Cardiac fibroblast (primary cell): Measurements from ENCODE around the gene RFX1.

Experiments used
- DNase-seq, 2 donors: peaks; one replicate each; pipeline versions ENCODE4 v3.0.0 to v3.0.0-alpha.2; 2010; ENCODE audit warnings: low read depth in 2 of 2
- H3K4me3 ChIP-seq, 2 donors: replicated peaks in 1 of 2; 1 replicate in 1 of 2; 2 replicates in 1 of 2; pipeline ENCODE4 v1.5.1; 2011; ENCODE audit warnings: low read depth in 2 of 2, low read length in 2 of 2, mild to moderate bottlenecking in 2 of 2, moderate library complexity in 1 of 2
- CTCF ChIP-seq: IDR thresholded peaks from one replicate; pipeline ENCODE4 v1.5.1; 2011; ENCODE audit warnings: low read depth, mild to moderate bottlenecking, low read length, inconsistent platforms

Gene RFX1

GRCh38 chr19:13981988-13982501 is 24.1 kb downstream of the RFX1 start:
- H3K4me3 ChIP-seq = no peak overlapping the region
- no peak for DNase-seq
- TF ChIP-seq CTCF = no peak

- H3K4me3 ChIP-seq = no peak overlapping the region
- no peak for DNase-seq
- no peak for TF ChIP-seq CTCF
Measured at GRCh38 chr19:13981467-13981866, 24.7 kb downstream of the RFX1 start.

GRCh38 chr19:13981021-13981420 is 25.1 kb downstream of the RFX1 start:
- no peak for DNase-seq
- no peak overlapping the region for H3K4me3 ChIP-seq
- TF ChIP-seq CTCF = no peak

GRCh38 chr19:13980340-13980739 is 25.8 kb downstream of the RFX1 start:
- TF ChIP-seq CTCF = no peak
- no peak for DNase-seq
- no peak overlapping the region for H3K4me3 ChIP-seq

GRCh38 chr19:13979686-13980085 is 26.4 kb downstream of the RFX1 start:
- DNase-seq = no peak
- no peak for TF ChIP-seq CTCF
- no peak overlapping the region for H3K4me3 ChIP-seq

- TF ChIP-seq CTCF = no peak
- DNase-seq = peak in 1 of 2 donors; percentile 19
- no peak overlapping the region for H3K4me3 ChIP-seq
Measured at GRCh38 chr19:13979244-13979615, 26.9 kb downstream of the RFX1 start.
